OCI-LY1 (cell line): ENCODE results near the gene GRIP1.

Experiments
- H2AFZ ChIP-seq: fragments of 200-600 bp; sonication (generic), shearing (Covaris generic); 2 replicates; pipeline ENCODE4 v1.6.0; 2014; ENCODE audit warnings: antibody characterized with exemption, mild to moderate bottlenecking, low read length
- H3F3A ChIP-seq: fragments of 200-600 bp; sonication (generic), shearing (Covaris generic); 2 replicates; pipeline ENCODE4 v1.6.0; 2014; ENCODE audit warnings: mild to moderate bottlenecking, antibody characterized with exemption, low read length, moderate library complexity; ENCODE audit not compliant: insufficient read depth
- H3K27ac ChIP-seq: fragments of 200-600 bp; sonication (generic); 2 replicates; pipeline ENCODE4 v1.5.1; 2014; ENCODE audit warnings: low read length, mixed run types, mild to moderate bottlenecking, low read depth; ENCODE audit not compliant: poor library complexity, severe bottlenecking
- H3K27me3 ChIP-seq: fragments of 200-600 bp; sonication (generic); 2 replicates; pipeline ENCODE4 v1.6.0; 2014; ENCODE audit warnings: antibody characterized with exemption, mild to moderate bottlenecking, low read length, moderate library complexity; ENCODE audit not compliant: insufficient read depth
- H3K36me3 ChIP-seq: fragments of 200-600 bp; sonication (generic); 2 replicates; pipeline ENCODE4 v1.6.1; 2014; ENCODE audit warnings: mild to moderate bottlenecking, antibody characterized with exemption, low read length, moderate library complexity, mixed read lengths; ENCODE audit not compliant: insufficient read depth
- H3K4me1 ChIP-seq: fragments of 200-600 bp; sonication (generic); 2 replicates; pipeline ENCODE4 v1.5.1; 2014; ENCODE audit warnings: mild to moderate bottlenecking, low read length, moderate library complexity; ENCODE audit not compliant: insufficient read depth, severe bottlenecking
- H3K4me2 ChIP-seq: fragments of 200-600 bp; sonication (generic), shearing (Covaris generic); 2 replicates; pipeline ENCODE4 v1.6.1; 2014; ENCODE audit warnings: low read length
- H3K4me3 ChIP-seq: fragments of 200-600 bp; sonication (generic); 2 replicates; pipeline ENCODE4 v1.5.1; 2014; ENCODE audit warnings: low read length, low read depth, mild to moderate bottlenecking, mixed read lengths; ENCODE audit not compliant: poor library complexity, severe bottlenecking
- H3K79me2 ChIP-seq: fragments of 200-600 bp; shearing (Covaris generic); 2 replicates; pipeline ENCODE4 v1.6.1; 2016; ENCODE audit warnings: mixed run types, low read length, mixed read lengths; ENCODE audit not compliant: insufficient read depth
- H3K9ac ChIP-seq: fragments of 200-600 bp; sonication (generic), shearing (Covaris generic); 2 replicates; pipeline ENCODE4 v1.6.1; 2014; ENCODE audit warnings: mild to moderate bottlenecking, low read length, mixed read lengths
- H3K9me2 ChIP-seq: fragments of 200-600 bp; sonication (generic), shearing (Covaris generic); 2 replicates; pipeline ENCODE4 v1.6.1; 2014; ENCODE audit warnings: low read depth, mild to moderate bottlenecking, low read length, mixed read lengths
- H3K9me3 ChIP-seq: fragments of 200-600 bp; shearing (Covaris generic); 2 replicates; pipeline ENCODE4 v1.6.1; 2014; ENCODE audit warnings: low read length, mixed read lengths
- H4K20me1 ChIP-seq: fragments of 200-600 bp; sonication (generic), shearing (Covaris generic); 2 replicates; pipeline ENCODE4 v1.6.0; 2016; ENCODE audit warnings: mild to moderate bottlenecking, low read length; ENCODE audit not compliant: insufficient read depth
- EZH2 ChIP-seq: fragments of 200-600 bp; sonication (generic), shearing (Covaris generic); IDR thresholded peaks from 2 replicates; pipeline ENCODE4 v1.8.0; 2017; ENCODE audit warnings: borderline replicate concordance, mixed run types, mild to moderate bottlenecking, antibody characterized with exemption, low read length, moderate library complexity, mixed read lengths
- TF ChIP-seq, protein P1 (sequence below): fragments of 200-600 bp; sonication (generic), shearing (Covaris generic); IDR thresholded peaks from 2 replicates; pipeline ENCODE4 v1.5.1; 2017; ENCODE audit warnings: mild to moderate bottlenecking, antibody characterized with exemption, low read length, moderate library complexity, mixed read lengths

Gene GRIP1

DNA sequence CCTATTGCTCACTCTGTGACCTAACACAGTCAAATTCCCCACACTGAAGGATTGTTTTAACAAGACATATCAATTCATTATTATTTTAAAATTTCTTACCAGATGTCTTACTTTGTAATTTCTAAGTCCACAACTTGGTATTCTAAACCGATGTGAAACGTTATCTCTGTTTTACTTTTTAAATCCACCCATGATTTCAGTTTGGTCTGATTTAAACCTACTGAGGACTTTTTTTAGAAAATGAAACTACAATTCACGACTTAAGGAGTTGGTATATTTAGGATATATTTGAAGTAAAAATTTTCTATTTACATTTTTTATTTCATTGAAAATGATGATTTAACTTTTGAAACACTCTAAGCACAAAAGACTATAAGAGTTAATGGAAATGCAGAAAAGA, 35.1 kb upstream of the GRIP1 start:
- Histone ChIP-seq H4K20me1 (no peaks in the 10 kb centered on the region), H3K9ac (no peak overlapping the region), H3K9me3 (no peaks in the 10 kb centered on the region), H3F3A (no peaks in the 10 kb centered on the region), H3K27me3 (no peaks in the 10 kb centered on the region), H3K4me2 (no peak overlapping the region), H3K9me2 (no peaks in the 10 kb centered on the region), H3K4me1 (no peaks in the 10 kb centered on the region), H3K36me3 (no peaks in the 10 kb centered on the region), H3K27ac (no peak overlapping the region), H2AFZ (no peak overlapping the region), H3K4me3 (no peak overlapping the region), H3K79me2 (no peaks in the 10 kb centered on the region)
- TF ChIP-seq, protein P1, sequence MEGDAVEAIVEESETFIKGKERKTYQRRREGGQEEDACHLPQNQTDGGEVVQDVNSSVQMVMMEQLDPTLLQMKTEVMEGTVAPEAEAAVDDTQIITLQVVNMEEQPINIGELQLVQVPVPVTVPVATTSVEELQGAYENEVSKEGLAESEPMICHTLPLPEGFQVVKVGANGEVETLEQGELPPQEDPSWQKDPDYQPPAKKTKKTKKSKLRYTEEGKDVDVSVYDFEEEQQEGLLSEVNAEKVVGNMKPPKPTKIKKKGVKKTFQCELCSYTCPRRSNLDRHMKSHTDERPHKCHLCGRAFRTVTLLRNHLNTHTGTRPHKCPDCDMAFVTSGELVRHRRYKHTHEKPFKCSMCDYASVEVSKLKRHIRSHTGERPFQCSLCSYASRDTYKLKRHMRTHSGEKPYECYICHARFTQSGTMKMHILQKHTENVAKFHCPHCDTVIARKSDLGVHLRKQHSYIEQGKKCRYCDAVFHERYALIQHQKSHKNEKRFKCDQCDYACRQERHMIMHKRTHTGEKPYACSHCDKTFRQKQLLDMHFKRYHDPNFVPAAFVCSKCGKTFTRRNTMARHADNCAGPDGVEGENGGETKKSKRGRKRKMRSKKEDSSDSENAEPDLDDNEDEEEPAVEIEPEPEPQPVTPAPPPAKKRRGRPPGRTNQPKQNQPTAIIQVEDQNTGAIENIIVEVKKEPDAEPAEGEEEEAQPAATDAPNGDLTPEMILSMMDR = no peak
- TF ChIP-seq EZH2 = no peak

DNA sequence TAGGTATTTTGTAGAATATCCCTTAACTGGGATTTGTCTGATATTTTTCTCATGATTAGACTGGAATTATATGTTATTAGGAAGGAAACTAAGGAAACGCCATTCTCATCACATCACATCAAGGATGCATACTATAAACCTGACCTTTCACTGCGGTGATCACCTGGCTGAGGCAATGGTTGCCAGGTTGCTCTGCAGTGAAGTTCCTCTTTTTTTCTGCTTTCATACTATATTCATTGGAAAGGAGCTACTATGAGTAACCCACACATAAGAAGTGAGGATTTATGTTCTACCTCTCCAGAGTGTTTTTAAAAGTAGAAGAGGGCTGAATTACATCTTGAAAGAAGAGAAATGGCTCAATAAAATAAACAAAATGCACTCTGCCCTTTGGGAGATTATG, 31.0 kb upstream of the GRIP1 start:
- H3K27me3 ChIP-seq = no peaks in the 10 kb centered on the region
- no peaks in the 10 kb centered on the region for H3F3A ChIP-seq
- H4K20me1 ChIP-seq = no peaks in the 10 kb centered on the region
- H3K27ac ChIP-seq = no peak overlapping the region
- no peaks in the 10 kb centered on the region for H3K9me2 ChIP-seq
- no peak overlapping the region for H3K4me3 ChIP-seq
- H3K4me1 ChIP-seq = no peaks in the 10 kb centered on the region
- H2AFZ ChIP-seq = no peak overlapping the region
- no peaks in the 10 kb centered on the region for H3K79me2 ChIP-seq
- H3K9ac ChIP-seq = no peak overlapping the region
- no peaks in the 10 kb centered on the region for H3K36me3 ChIP-seq
- no peaks in the 10 kb centered on the region for H3K9me3 ChIP-seq
- TF ChIP-seq, protein P1 = no peak
- no peak for TF ChIP-seq EZH2
- H3K4me2 ChIP-seq = no peak overlapping the region

DNA sequence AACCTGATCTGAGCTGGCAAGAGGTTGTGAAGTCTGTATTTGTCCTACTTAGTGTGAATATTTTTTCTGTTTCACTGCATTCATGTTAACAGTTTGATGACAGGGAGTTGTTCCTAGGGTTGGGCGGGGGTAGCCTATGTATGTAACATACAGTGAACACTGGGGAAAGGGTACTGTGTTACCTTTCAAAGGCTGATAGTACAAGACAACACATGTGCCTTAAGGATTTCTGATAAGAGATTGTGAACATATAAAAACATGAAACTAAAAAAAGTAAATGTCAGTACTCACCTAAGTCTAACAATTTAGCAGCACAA, 30.5 kb upstream of the GRIP1 start:
- no peak overlapping the region for H2AFZ ChIP-seq
- no peaks in the 10 kb centered on the region for H3K9me2 ChIP-seq
- H3K36me3 ChIP-seq = no peaks in the 10 kb centered on the region
- no peaks in the 10 kb centered on the region for H3K4me1 ChIP-seq
- H3K9me3 ChIP-seq = no peaks in the 10 kb centered on the region
- no peaks in the 10 kb centered on the region for H3K79me2 ChIP-seq
- H3K9ac ChIP-seq = no peak overlapping the region
- no peak overlapping the region for H3K4me2 ChIP-seq
- no peak overlapping the region for H3K4me3 ChIP-seq
- H3F3A ChIP-seq = no peaks in the 10 kb centered on the region
- TF ChIP-seq, protein P1 = no peak
- TF ChIP-seq EZH2 = no peak
- H4K20me1 ChIP-seq = no peaks in the 10 kb centered on the region
- H3K27ac ChIP-seq = no peak overlapping the region
- no peaks in the 10 kb centered on the region for H3K27me3 ChIP-seq
